Measurements from ENCODE around the gene NANOS1.

- no peak for TF ChIP-seq EZH2 (IDR thresholded peaks at IDR 0.05; ENCODE audit: insufficient read depth, poor library complexity, severe bottlenecking)
- no peak for TF ChIP-seq EZH2phosphoT487 (IDR thresholded peaks at IDR 0.05; ENCODE audit: insufficient read depth, low read depth)
These were observed 22.3 kb downstream of the NANOS1 start for GRCh38 chr10:119051775-119052174.

Measured in GM23248 (cell line).